ENCODE measurements around the gene PIK3CA. TPM values are rescaled to one million over a fixed set of nuclear protein-coding genes. Genes with fewer than 3 reads are reported as not detected.

PIK3CA gene
- total RNA-seq, 1 donor = 30.2 TPM

GRCh38 chr3:179278932-179279693 is 131.0 kb downstream of the PIK3CA start:
- no peak for TF ChIP-seq CTCF (IDR thresholded peaks at IDR 0.05; ENCODE audit: insufficient read depth, low read depth, low read length)
- no peak overlapping the region for H3K4me3 ChIP-seq (ENCODE audit: low read depth, low read length)
- DNase-seq (ENCODE audit: low read depth) = no peak

GRCh38 chr3:179279837-179280236 is 131.7 kb downstream of the PIK3CA start:
- DNase-seq (ENCODE audit: low read depth) = no peak

GRCh38 chr3:179281825-179282224 is 133.7 kb downstream of the PIK3CA start:
- no peak for DNase-seq (ENCODE audit: low read depth)
- no peak for TF ChIP-seq CTCF (IDR thresholded peaks at IDR 0.05; ENCODE audit: insufficient read depth, low read depth, low read length)
- H3K4me3 ChIP-seq (ENCODE audit: low read depth, low read length) = no peak overlapping the region

More at GRCh38 chr3:179279837-179280236, 131.7 kb downstream of the PIK3CA start:
- H3K4me3 ChIP-seq (ENCODE audit: low read depth, low read length) = no peak overlapping the region
- no peak for TF ChIP-seq CTCF (IDR thresholded peaks at IDR 0.05; ENCODE audit: insufficient read depth, low read depth, low read length)

- peak; percentile 88 for DNase-seq (ENCODE audit: low read depth)
- no peak overlapping the region for H3K4me3 ChIP-seq (ENCODE audit: low read depth, low read length)
- TF ChIP-seq CTCF (IDR thresholded peaks at IDR 0.05; ENCODE audit: insufficient read depth, low read depth, low read length) = no peak
Measured at GRCh38 chr3:179286331-179286730, 138.2 kb downstream of the PIK3CA start.

- DNase-seq (ENCODE audit: low read depth) = peak; percentile 69
- H3K4me3 ChIP-seq (ENCODE audit: low read depth, low read length) = no peak overlapping the region
- no peak for TF ChIP-seq CTCF (IDR thresholded peaks at IDR 0.05; ENCODE audit: insufficient read depth, low read depth, low read length)
Measured at GRCh38 chr3:179288845-179289244, 140.7 kb downstream of the PIK3CA start.

- TF ChIP-seq CTCF (IDR thresholded peaks at IDR 0.05; ENCODE audit: insufficient read depth, low read depth, low read length) = no peak
- no peak overlapping the region for H3K4me3 ChIP-seq (ENCODE audit: low read depth, low read length)
- DNase-seq (ENCODE audit: low read depth) = no peak
Measured at GRCh38 chr3:179289295-179289694, 141.1 kb downstream of the PIK3CA start.

Small RNA genes within 50 kb of the gene (small RNA-seq; reads per million reads assigned to genes)
- gene RF00402 = not detected

Other genes starting within 250 kb of the PIK3CA start
- gene ZMAT3, start 76.5 kb upstream of the PIK3CA start, total RNA-seq = 24.8 and 44.9 TPM in 2 replicates
- gene KCNMB3, start 102.8 kb downstream of the PIK3CA start, total RNA-seq = 1.3 and 2.2 TPM in 2 replicates
- gene ZNF639, start 174.7 kb downstream of the PIK3CA start, total RNA-seq = 57.7 and 60.9 TPM in 2 replicates
- gene MFN1, start 199.4 kb downstream of the PIK3CA start, total RNA-seq = 52.5 and 70.4 TPM in 2 replicates